Activated CD4-positive, alpha-beta memory T cell treated with anti-CD3 and anti-CD28 coated beads for 36 hours (primary cell): ENCODE data around the gene MAP2K7. TPM values are rescaled to one million over a fixed set of nuclear protein-coding genes. Genes with fewer than 3 reads are reported as not detected.
"Not testable (repeated sequence)": the region's sequence is repeated elsewhere in the genome, so short reads cannot be mapped to it uniquely, and the experiment has no call there.

Experiments used
- CTCF ChIA-PET: fragments of 350-600 bp; sonication (Branson Sonifier 250); formaldehyde crosslinking; loops from one replicate; lab custom pipeline; 2021; ENCODE audit warnings: antibody characterized with exemption, inconsistent platforms; lab: Charles Lee
- POLR2A ChIA-PET: fragments of 350-600 bp; sonication (Branson Sonifier 250); formaldehyde crosslinking; loops from one replicate; lab custom pipeline; 2021; ENCODE audit warnings: antibody characterized with exemption; lab: Charles Lee
- DNase-seq: peaks from one replicate; pipeline ENCODE4 v3.0.0-alpha.2; 2020
- H3K27ac Mint-ChIP-seq: one replicate; pipeline ENCODE4 v1.8.0; 2021; ENCODE audit warnings: mixed read lengths
- H3K27me3 Mint-ChIP-seq: one replicate; pipeline ENCODE4 v1.8.0; 2021; ENCODE audit warnings: mixed read lengths
- H3K36me3 Mint-ChIP-seq: one replicate; pipeline ENCODE4 v1.8.0; 2021; ENCODE audit warnings: mixed read lengths
- H3K4me1 Mint-ChIP-seq: one replicate; pipeline ENCODE4 v1.8.0; 2021; ENCODE audit warnings: low read depth, mixed read lengths
- H3K4me3 Mint-ChIP-seq: one replicate; pipeline ENCODE4 v1.8.0; 2021; ENCODE audit warnings: mild to moderate bottlenecking, mixed read lengths
- H3K9me3 Mint-ChIP-seq: one replicate; pipeline ENCODE4 v1.8.0; 2021; ENCODE audit warnings: mixed read lengths
- intact Hi-C: fragments of 100-400 bp; cut with micrococcal nuclease; formaldehyde crosslinking; loops from one replicate; pipeline ENCODE4 v1.15.1; 2023
- total RNA-seq, 2 experiments: library from RNA; stranded (reverse); gene quantifications; one replicate each; pipeline ENCODE4 v1.2.3, GENCODE V29; 2021

Gene MAP2K7
- total RNA-seq, 2 experiments from 2014 or later: 29.1 to 30.1 TPM

DNA sequence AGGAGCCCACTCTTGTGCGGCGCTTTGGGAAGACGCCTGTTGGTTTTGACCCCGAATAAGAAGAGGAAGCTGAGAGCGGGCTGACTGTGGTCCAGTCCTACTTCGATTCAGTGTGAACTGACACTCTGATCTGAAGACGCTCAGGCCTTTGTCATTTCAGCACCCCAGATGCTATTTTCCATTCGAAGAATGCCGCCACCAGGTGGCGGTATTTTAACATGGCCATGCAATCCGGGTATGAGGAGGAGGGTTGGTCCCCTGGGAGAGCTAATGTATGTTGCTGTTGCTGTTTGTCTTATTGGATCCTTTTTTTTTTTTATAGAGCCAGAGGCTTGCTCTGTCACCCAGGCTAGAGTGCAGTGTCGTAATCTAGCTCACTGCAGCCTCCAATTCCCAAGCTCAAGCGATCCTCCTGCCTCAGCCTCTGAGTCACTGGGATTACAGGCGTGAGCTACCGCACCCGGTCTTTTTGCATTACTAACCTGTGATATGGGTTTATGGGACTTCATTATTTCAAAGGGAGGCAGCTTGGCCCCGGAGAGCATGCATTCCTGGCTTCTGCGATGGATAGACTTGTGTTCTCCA is 40.6 kb downstream of the MAP2K7 start:
- DNase-seq: peak; percentile 92
- POLR2A ChIA-PET: interaction anchor here (0.6 to 2.1 kb wide), 14 partner anchors 8 to 379 kb away, joined by 3 to 10 read pairs (median 5); partner anchors contain the start of genes ELAVL1 and MAP2K7
- Mint-ChIP-seq H3K36me3 (peaks cover 10% of the 10 kb centered on the region), H3K4me1 (peaks cover 34% of the 10 kb centered on the region), H3K4me3 (peak overlapping the region; percentile 92), H3K27ac (peak overlapping the region; percentile 98), H3K27me3 (no peaks in the 10 kb centered on the region), H3K9me3 (no peaks in the 10 kb centered on the region)
- intact Hi-C loops: loop anchor here (1.0 to 5.0 kb wide), 4 partner anchors 58 to 309 kb away; partner anchors contain the start of gene CCL25
- CTCF ChIA-PET: interaction anchor here (0.6 to 3.4 kb wide), 36 partner anchors 8 to 635 kb away, joined by 3 to 46 read pairs (median 5); partner anchors contain the start of genes CERS4, ELAVL1, MAP2K7 and SNAPC2

DNA sequence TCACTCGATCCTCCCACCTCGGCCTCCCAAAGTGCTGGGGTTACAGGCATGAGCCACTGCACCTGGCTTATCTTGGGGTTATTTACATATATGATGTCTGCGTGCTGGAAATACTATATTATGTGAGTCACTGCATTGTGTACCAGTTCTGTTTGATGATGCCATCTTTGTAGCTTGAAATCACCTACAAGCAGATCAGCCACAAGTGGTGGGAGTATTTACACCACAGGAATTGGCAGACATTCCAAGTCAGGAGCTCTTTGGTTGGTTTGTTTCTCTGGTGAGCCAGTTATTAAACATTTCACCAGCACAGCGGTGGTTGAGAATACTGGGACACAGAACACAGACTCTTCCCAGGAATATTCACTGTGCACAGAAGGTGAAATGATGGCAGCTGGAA is 44.3 kb downstream of the MAP2K7 start:
- H3K4me1 Mint-ChIP-seq: peaks cover 13% of the 10 kb centered on the region
- no peak for DNase-seq
- CTCF ChIA-PET: no interaction called here
- POLR2A ChIA-PET: no interaction called here
- no peaks in the 10 kb centered on the region for H3K36me3 Mint-ChIP-seq
- H3K27ac Mint-ChIP-seq: no peak overlapping the region
- no peaks in the 10 kb centered on the region for H3K9me3 Mint-ChIP-seq
- no peak overlapping the region for H3K4me3 Mint-ChIP-seq
- no peaks in the 10 kb centered on the region for H3K27me3 Mint-ChIP-seq
- intact Hi-C loops: no loop called here

DNA sequence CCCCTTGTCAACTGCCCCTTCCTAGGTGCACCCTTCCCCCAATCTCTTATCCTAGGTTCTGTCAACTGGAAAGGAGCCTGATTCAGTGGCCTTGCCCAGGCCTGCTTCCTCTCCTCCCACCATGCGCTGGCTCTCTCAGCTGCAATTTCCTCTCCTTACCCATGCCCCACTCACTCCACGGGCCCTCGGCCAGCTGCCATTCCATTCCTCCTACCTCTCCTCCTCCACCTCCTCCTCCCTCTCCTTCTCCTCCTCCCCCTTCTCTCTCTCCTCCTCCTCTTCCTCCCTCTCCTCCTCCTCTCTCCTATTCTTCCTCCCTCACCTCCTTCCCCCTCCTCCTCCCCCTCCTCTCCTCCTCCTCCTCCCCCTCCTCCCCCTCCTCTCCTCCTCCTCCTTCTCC is 49.4 kb downstream of the MAP2K7 start:
- no peak for DNase-seq
- Mint-ChIP-seq H3K4me3 (no peak overlapping the region), H3K36me3 (no peaks in the 10 kb centered on the region), H3K27me3 (no peaks in the 10 kb centered on the region), H3K9me3 (no peaks in the 10 kb centered on the region), H3K4me1 (no peaks in the 10 kb centered on the region), H3K27ac (no peak overlapping the region)
- ChIA-PET CTCF (no interaction called here), POLR2A (interaction anchor here (0.6 kb wide), 1 partner anchor 516 kb away, joined by 5 read pairs; no protein-coding TSS in a partner anchor)
- intact Hi-C loops: no loop called here

DNA sequence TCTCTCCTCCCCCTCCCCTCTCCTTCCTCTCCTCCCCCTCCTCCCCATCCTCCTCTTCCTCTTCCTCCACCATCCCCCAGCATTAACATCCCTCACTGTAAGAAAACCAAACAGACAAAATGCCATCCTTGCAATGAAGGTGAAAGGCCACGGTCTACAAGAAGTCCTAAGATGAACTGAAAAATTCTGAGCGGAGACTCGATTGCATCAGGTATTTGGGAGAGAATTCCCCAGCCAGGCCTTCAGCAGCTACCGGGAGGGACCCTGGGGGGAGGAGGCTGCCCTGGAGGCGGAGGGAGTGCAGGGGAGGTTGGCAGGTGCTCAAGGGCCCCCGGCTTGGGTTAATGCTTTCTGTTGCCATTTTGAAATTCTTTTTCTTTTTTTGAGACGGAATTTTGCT is 49.9 kb downstream of the MAP2K7 start:
- no peak overlapping the region for H3K4me3 Mint-ChIP-seq
- intact Hi-C loops: no loop called here
- no peaks in the 10 kb centered on the region for H3K9me3 Mint-ChIP-seq
- CTCF ChIA-PET: no interaction called here
- no peaks in the 10 kb centered on the region for H3K4me1 Mint-ChIP-seq
- no peak for DNase-seq
- H3K36me3 Mint-ChIP-seq: no peaks in the 10 kb centered on the region
- no peaks in the 10 kb centered on the region for H3K27me3 Mint-ChIP-seq
- no peak overlapping the region for H3K27ac Mint-ChIP-seq
- POLR2A ChIA-PET: interaction anchor here (0.6 to 1.6 kb wide), 2 partner anchors 10 to 516 kb away, joined by 5 read pairs; partner anchors contain the start of gene TIMM44

DNA sequence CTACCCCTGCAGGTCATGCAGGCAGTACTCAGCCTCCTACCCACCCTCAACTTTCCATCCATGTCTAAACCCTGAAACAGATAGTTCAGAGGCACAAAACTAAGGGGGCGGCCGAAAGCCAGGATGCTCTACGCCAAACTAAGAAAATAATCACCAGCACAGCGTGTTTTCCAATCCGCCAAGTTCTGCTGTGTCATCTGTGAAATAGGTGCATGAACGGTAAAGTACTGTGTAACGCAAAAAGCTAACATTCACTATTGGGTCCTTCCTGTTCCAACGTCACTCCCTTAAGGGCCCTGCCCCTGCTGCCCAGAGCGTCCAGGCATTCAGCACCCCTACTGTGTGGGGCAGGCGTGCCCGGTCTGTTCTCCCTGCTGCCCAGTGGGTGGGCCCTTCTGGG is 52.0 kb downstream of the MAP2K7 start:
- DNase-seq: no peak
- H3K27ac Mint-ChIP-seq: no peak overlapping the region
- H3K27me3 Mint-ChIP-seq: no peaks in the 10 kb centered on the region
- no peaks in the 10 kb centered on the region for H3K4me1 Mint-ChIP-seq
- H3K36me3 Mint-ChIP-seq: no peaks in the 10 kb centered on the region
- H3K4me3 Mint-ChIP-seq: no peak overlapping the region
- intact Hi-C loops: no loop called here
- H3K9me3 Mint-ChIP-seq: no peaks in the 10 kb centered on the region
- ChIA-PET POLR2A (no interaction called here), CTCF (interaction anchor here (2.1 kb wide), 1 partner anchor 12 kb away, joined by 11 read pairs; the partner anchor contains the start of gene TIMM44)

DNA sequence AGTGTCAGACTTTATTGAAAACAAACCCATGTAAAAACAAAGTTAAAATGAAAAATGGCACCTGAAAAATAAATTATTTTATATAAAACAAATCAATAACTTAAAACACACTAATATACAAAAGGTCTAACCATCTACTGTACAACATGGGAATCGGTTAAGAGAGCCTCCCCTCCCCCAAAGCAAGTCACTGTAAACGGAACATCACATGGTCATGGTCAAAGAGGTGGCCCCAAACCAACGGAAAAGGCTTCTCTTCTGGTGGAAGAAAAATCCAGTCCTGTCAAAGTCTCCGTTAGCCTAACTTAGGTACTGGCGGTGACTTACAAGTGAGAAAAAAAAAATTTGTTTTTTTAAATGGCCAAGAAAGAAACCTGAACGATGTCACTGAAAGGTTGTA is 55.5 kb downstream of the MAP2K7 start:
- intact Hi-C loops: no loop called here
- Mint-ChIP-seq H3K27ac (no peak overlapping the region), H3K36me3 (peaks cover 10% of the 10 kb centered on the region), H3K4me1 (no peaks in the 10 kb centered on the region), H3K4me3 (no peak overlapping the region), H3K9me3 (no peaks in the 10 kb centered on the region), H3K27me3 (no peaks in the 10 kb centered on the region)
- POLR2A ChIA-PET: no interaction called here
- CTCF ChIA-PET: interaction anchor here (2.3 to 2.6 kb wide), 2 partner anchors 11 to 15 kb away, joined by 6 to 13 read pairs; partner anchors contain the start of gene TIMM44
- DNase-seq: no peak

DNA sequence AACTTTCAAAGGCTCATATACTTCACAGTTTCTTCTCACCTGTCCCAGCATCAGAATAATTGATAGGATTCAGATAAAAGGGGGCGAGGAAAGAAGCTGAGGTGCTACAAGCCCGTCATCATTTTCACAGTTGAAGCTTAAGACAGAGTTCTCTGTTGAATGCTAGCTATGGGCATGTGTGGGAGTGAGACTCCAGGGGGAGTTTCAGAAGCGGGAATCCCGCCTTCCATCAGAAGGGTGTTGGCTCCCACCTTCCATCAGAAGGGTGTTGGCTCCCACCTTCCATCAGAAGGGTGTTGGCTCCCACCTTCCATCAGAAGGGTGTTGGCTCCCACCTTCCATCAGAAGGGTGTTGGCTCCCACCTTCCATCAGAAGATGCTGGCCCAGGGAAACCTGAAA is 57.4 kb downstream of the MAP2K7 start:
- H3K4me1 Mint-ChIP-seq, H3K27ac Mint-ChIP-seq, H3K4me3 Mint-ChIP-seq, H3K9me3 Mint-ChIP-seq, intact Hi-C loops, CTCF ChIA-PET, H3K27me3 Mint-ChIP-seq, DNase-seq, POLR2A ChIA-PET: not testable (repeated sequence)
- peaks cover 14% of the 10 kb centered on the region for H3K36me3 Mint-ChIP-seq

DNA sequence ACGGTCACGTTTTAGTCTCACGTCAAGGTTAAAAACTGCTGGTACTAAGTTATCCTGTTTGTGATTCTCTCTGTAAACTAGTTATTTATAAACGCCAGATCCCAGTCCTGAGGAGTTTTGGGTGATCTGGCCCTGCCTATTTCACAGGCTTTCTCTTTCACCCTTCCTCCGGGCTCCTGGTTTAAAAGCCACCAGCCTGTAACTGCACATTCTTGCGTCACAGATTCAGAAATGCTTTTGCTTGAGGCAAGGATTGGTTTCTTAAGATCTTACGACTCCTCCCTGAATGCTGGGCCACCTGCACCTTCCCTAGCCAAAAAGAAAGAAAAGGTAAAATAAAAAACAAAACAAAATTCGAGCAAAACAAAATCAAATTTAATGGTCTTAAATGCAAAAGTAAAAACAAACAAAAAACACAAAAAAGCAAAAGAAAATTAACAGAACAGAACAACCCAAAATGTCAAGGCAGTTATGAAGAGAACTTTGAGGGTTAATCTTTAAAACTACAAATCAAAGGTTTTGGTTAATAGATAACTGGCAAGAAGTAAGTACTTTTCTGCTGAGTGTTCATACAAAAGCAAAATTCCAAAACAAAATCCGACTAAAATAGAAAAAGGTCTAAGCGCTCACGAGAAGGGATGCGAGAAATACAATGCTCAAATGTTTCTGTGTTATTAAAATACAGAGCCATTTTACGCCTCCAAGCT is 58.4 kb downstream of the MAP2K7 start:
- H3K27ac Mint-ChIP-seq: no peak overlapping the region
- DNase-seq: no peak
- POLR2A ChIA-PET: no interaction called here
- H3K27me3 Mint-ChIP-seq: no peaks in the 10 kb centered on the region
- no peaks in the 10 kb centered on the region for H3K9me3 Mint-ChIP-seq
- peaks cover 19% of the 10 kb centered on the region for H3K36me3 Mint-ChIP-seq
- CTCF ChIA-PET: interaction anchor here (1.0 kb wide), 1 partner anchor 9 kb away, joined by 4 read pairs; no protein-coding TSS in a partner anchor
- intact Hi-C loops: no loop called here
- H3K4me1 Mint-ChIP-seq: no peaks in the 10 kb centered on the region
- H3K4me3 Mint-ChIP-seq: no peak overlapping the region

DNA sequence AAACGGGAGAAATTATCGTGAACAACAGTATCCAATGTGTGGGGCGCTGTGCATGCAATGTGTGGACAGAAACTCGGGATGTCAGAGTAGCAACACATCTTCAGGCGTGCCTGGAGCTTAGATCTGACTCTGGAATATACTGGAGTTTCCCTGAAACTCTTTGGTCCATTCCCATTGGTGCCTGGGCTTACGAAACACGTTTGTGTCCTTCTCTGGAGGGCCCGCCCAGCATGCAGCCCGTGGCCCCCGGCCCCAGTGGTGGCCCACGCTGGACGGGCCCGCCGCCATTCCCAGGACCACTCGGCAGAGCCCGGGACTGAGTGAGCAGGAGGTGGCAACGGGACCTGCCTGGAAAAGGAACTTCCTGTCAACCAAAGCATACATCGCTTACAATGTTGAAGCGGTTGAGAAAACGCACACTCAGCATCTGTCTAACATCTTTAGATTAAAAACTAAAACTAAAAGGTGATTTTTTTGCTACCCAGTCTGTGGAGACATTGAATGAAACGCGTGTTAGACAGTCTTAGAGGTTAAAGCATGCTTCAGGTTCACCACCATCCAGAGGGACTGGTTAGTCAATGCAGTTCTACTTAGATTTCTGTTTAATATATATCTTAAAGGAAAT is 59.1 kb downstream of the MAP2K7 start:
- Mint-ChIP-seq H3K4me1 (no peaks in the 10 kb centered on the region), H3K36me3 (peaks cover 19% of the 10 kb centered on the region), H3K9me3 (no peaks in the 10 kb centered on the region), H3K27me3 (no peaks in the 10 kb centered on the region), H3K4me3 (no peak overlapping the region), H3K27ac (no peak overlapping the region)
- intact Hi-C loops: no loop called here
- no peak for DNase-seq
- ChIA-PET POLR2A (no interaction called here), CTCF (interaction anchor here (1.0 kb wide), 1 partner anchor 8 kb away, joined by 4 read pairs; no protein-coding TSS in a partner anchor)

DNA sequence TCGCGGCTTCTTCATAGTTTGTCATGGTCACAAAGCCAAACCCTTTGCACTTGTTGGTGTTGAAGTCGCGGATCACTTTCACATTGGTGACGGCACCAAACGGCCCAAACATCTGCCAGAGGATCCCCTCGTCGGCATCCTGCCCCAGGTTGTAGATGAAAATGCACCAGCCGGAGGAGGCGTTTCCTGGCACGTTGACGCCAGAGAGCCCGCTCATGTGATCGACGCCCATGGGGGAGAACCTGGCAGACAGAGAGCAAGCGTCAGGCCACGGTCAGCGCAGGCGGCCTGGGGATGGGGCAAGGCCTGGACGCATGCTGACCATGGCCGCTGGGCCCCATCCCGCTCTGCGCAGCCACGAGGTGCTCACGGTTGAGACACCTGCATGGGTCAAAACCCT is 59.9 kb downstream of the MAP2K7 start:
- H3K4me1 Mint-ChIP-seq: no peaks in the 10 kb centered on the region
- CTCF ChIA-PET: no interaction called here

More for the DNA sequence above, 59.9 kb downstream of the MAP2K7 start:
- Mint-ChIP-seq H3K36me3 (peaks cover 19% of the 10 kb centered on the region), H3K4me3 (no peak overlapping the region), H3K27me3 (no peaks in the 10 kb centered on the region), H3K9me3 (no peaks in the 10 kb centered on the region), H3K27ac (no peak overlapping the region)
- POLR2A ChIA-PET: no interaction called here
- no peak for DNase-seq
- intact Hi-C loops: no loop called here
